ENCODE measurements around the gene NRSN1. TPM values are rescaled to one million over a fixed set of nuclear protein-coding genes. Genes with fewer than 3 reads are reported as not detected.

NRSN1 gene
- total and polyA plus RNA-seq, 4 donors = 0.17 TPM; not detected in 3

DNA sequence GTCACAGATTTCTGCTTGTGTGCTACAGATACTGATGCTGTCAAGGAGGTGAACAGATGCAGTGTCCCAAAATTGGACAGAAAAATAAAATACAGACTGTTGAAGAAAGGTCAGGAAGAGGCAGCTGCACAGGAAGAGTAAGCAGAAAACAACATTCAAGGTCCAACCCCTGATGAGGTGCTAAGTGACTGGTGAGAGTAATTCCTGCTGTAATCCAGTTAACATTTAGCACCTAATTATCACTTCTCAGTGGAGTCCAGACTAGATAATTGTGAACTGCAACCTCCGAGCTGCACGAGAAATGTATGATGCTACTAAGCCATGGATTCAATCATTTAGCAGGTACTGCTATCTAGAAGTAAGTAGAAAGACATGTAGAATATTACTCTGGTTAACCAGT, 36.3 kb upstream of the NRSN1 start:
- Histone ChIP-seq H3K9me3 (ENCODE audit: control insufficient read depth in 4 of 4, insufficient read depth in 3 of 4, low read length in 3 of 4) (no peaks in the 10 kb centered on the region), H3K27me3 (ENCODE audit: control insufficient read depth in 3 of 3, insufficient read depth in 3 of 3, low read length in 2 of 3) (peaks cover 0 to 3% (median 0%) of the 10 kb centered on the region in 3 donors), H3K36me3 (ENCODE audit: control insufficient read depth in 4 of 4, insufficient read depth in 4 of 4, low read length in 4 of 4) (no peaks in the 10 kb centered on the region), H3K9ac (ENCODE audit: insufficient read depth in 1 of 2, low read length in 2 of 2) (no peak overlapping the region), H3K27ac (ENCODE audit: low read depth in 1 of 2, low read length in 1 of 2) (no peak overlapping the region), H3K4me1 (ENCODE audit: control insufficient read depth in 5 of 5, insufficient read depth in 5 of 5, low read length in 5 of 5) (no peaks in the 10 kb centered on the region), H3K4me3 (no peak overlapping the region)
- ATAC-seq (ENCODE audit: insufficient read depth, low FRiP score) (no peak), DNase-seq (peak in 2 of 3 donors; percentile 2 to 19)
- TF ChIP-seq, protein P1, sequence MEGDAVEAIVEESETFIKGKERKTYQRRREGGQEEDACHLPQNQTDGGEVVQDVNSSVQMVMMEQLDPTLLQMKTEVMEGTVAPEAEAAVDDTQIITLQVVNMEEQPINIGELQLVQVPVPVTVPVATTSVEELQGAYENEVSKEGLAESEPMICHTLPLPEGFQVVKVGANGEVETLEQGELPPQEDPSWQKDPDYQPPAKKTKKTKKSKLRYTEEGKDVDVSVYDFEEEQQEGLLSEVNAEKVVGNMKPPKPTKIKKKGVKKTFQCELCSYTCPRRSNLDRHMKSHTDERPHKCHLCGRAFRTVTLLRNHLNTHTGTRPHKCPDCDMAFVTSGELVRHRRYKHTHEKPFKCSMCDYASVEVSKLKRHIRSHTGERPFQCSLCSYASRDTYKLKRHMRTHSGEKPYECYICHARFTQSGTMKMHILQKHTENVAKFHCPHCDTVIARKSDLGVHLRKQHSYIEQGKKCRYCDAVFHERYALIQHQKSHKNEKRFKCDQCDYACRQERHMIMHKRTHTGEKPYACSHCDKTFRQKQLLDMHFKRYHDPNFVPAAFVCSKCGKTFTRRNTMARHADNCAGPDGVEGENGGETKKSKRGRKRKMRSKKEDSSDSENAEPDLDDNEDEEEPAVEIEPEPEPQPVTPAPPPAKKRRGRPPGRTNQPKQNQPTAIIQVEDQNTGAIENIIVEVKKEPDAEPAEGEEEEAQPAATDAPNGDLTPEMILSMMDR (IDR thresholded peaks at IDR 0.05; ENCODE audit: control extremely low read depth, extremely low read depth) = no peak
- WGBS, 2 donors = 41 to 43% methylated on average over 2 of the region's 2 CpGs

DNA sequence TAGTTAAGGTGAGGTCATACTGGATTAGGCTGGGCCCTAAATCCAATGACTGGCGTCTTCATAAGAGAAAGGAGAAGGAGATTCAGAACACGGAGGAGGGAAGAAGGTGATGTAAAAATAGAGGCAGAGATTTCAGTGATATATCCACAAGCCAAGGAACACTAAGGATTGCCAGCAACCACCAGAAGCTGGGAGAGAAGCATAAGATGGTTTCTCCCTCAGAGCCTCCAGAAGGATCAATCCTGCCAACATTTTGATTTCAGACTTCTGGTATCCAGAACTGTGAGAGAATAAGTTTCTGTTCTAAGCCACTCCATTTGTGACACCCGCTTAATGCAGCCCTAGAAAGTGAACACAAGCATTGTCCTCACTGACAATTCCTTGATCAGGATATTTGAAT, 33.6 kb upstream of the NRSN1 start:
- DNase-seq = no peak
- H3K27me3 ChIP-seq (ENCODE audit: control insufficient read depth in 3 of 3, insufficient read depth in 3 of 3, low read length in 2 of 3) = peaks cover 0 to 5% (median 0%) of the 10 kb centered on the region in 3 donors
- no peaks in the 10 kb centered on the region for H3K9me3 ChIP-seq (ENCODE audit: control insufficient read depth in 4 of 4, insufficient read depth in 3 of 4, low read length in 3 of 4)
- TF ChIP-seq, protein P1 (IDR thresholded peaks at IDR 0.05; ENCODE audit: control extremely low read depth, extremely low read depth) = no peak
- H3K4me3 ChIP-seq = no peak overlapping the region
- no peaks in the 10 kb centered on the region for H3K36me3 ChIP-seq (ENCODE audit: control insufficient read depth in 4 of 4, insufficient read depth in 4 of 4, low read length in 4 of 4)
- 77 to 87% methylated on average over 3 of the region's 3 CpGs for WGBS, 2 donors
- H3K4me1 ChIP-seq (ENCODE audit: control insufficient read depth in 5 of 5, insufficient read depth in 5 of 5, low read length in 5 of 5) = no peaks in the 10 kb centered on the region
- no peak for ATAC-seq (ENCODE audit: insufficient read depth, low FRiP score)
- H3K9ac ChIP-seq (ENCODE audit: insufficient read depth in 1 of 2, low read length in 2 of 2) = no peak overlapping the region
- H3K27ac ChIP-seq (ENCODE audit: low read depth in 1 of 2, low read length in 1 of 2) = no peak overlapping the region

- WGBS, 2 donors = 80 to 85% methylated on average over 4 of the region's 4 CpGs
- H3K4me3 ChIP-seq = no peak overlapping the region
- H3K9me3 ChIP-seq (ENCODE audit: control insufficient read depth in 4 of 4, insufficient read depth in 3 of 4, low read length in 3 of 4) = no peaks in the 10 kb centered on the region
- H3K36me3 ChIP-seq (ENCODE audit: control insufficient read depth in 4 of 4, insufficient read depth in 4 of 4, low read length in 4 of 4) = no peaks in the 10 kb centered on the region
- H3K4me1 ChIP-seq (ENCODE audit: control insufficient read depth in 5 of 5, insufficient read depth in 5 of 5, low read length in 5 of 5) = no peaks in the 10 kb centered on the region
- no peak overlapping the region for H3K9ac ChIP-seq (ENCODE audit: insufficient read depth in 1 of 2, low read length in 2 of 2)
- DNase-seq = no peak
- no peak for ATAC-seq (ENCODE audit: insufficient read depth, low FRiP score)
- H3K27ac ChIP-seq (ENCODE audit: low read depth in 1 of 2, low read length in 1 of 2) = no peak overlapping the region
- TF ChIP-seq, protein P1 (IDR thresholded peaks at IDR 0.05; ENCODE audit: control extremely low read depth, extremely low read depth) = no peak
- peaks cover 0 to 5% (median 0%) of the 10 kb centered on the region in 3 donors for H3K27me3 ChIP-seq (ENCODE audit: control insufficient read depth in 3 of 3, insufficient read depth in 3 of 3, low read length in 2 of 3)
These were observed 32.6 kb upstream of the NRSN1 start for GRCh38 chr6:24093381-24093780.

DNA sequence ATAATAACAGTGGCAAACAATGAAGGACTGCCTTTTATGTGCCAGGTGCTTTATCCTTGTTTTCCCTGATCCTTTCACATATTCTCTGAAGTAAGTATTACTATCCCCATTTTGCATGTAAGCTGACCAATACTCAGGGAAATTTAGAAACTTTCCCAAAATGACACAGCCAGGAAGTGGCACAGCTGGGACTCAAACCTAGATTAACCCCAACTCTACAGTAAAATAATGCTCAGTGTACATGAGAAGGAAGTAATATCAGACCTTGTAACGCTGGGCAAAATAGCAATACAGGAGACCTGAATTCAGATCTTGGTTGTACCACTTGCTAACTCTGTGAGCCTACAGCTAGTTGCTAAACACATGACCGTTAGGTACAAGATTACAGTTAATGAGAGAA, 26.8 kb upstream of the NRSN1 start:
- peaks cover 0 to 2% (median 0%) of the 10 kb centered on the region in 3 donors for H3K27me3 ChIP-seq (ENCODE audit: control insufficient read depth in 3 of 3, insufficient read depth in 3 of 3, low read length in 2 of 3)
- H3K9ac ChIP-seq (ENCODE audit: insufficient read depth in 1 of 2, low read length in 2 of 2) = no peak overlapping the region
- H3K36me3 ChIP-seq (ENCODE audit: control insufficient read depth in 4 of 4, insufficient read depth in 4 of 4, low read length in 4 of 4) = no peaks in the 10 kb centered on the region
- no peak overlapping the region for H3K4me3 ChIP-seq
- TF ChIP-seq, protein P1 (IDR thresholded peaks at IDR 0.05; ENCODE audit: control extremely low read depth, extremely low read depth) = no peak
- H3K27ac ChIP-seq (ENCODE audit: low read depth in 1 of 2, low read length in 1 of 2) = no peak overlapping the region
- ATAC-seq (ENCODE audit: insufficient read depth, low FRiP score) (no peak), DNase-seq (no peak)
- H3K9me3 ChIP-seq (ENCODE audit: control insufficient read depth in 4 of 4, insufficient read depth in 3 of 4, low read length in 3 of 4) = no peaks in the 10 kb centered on the region
- WGBS, 2 donors = 76 to 80% methylated on average over 2 of the region's 2 CpGs
- no peaks in the 10 kb centered on the region for H3K4me1 ChIP-seq (ENCODE audit: control insufficient read depth in 5 of 5, insufficient read depth in 5 of 5, low read length in 5 of 5)

Measured in lung (tissue), 12 donors.